ENCODE results near the gene CD8A.

CD8A gene

GRCh38 chr2:86760371-86760770, 30.3 kb downstream of the CD8A start:
- Histone ChIP-seq H2AFZ (ENCODE audit: low read depth, low read length) (no peak overlapping the region), H3K4me3 (ENCODE audit: low read depth in 1 of 2, low read length in 2 of 2) (no peak overlapping the region), H3K4me2 (ENCODE audit: insufficient read depth, low read length) (no peak overlapping the region), H4K20me1 (ENCODE audit: insufficient read depth, low read length) (peaks cover 11% of the 10 kb centered on the region; the same call in 1 of the 2 replicates), H3K27me3 (ENCODE audit: insufficient read depth, low read length, poor library complexity) (no peaks in the 10 kb centered on the region), H3K27ac (ENCODE audit: low read length) (no peak overlapping the region), H3K79me2 (ENCODE audit: insufficient read depth, low read length) (peaks cover 62% of the 10 kb centered on the region), H3K36me3 (ENCODE audit: insufficient read depth, low read length) (peaks cover 49% of the 10 kb centered on the region), H3K9me3 (ENCODE audit: insufficient read depth, low read length, severe bottlenecking) (no peaks in the 10 kb centered on the region), H3K4me1 (ENCODE audit: insufficient read depth, low read length) (no peaks in the 10 kb centered on the region), H3K9ac (ENCODE audit: low read depth, low read length) (no peak overlapping the region)
- ATAC-seq (ENCODE audit: insufficient read depth, low read depth) (no peak), DNase-seq (no peak)
- TF ChIP-seq EZH2 (IDR thresholded peaks at IDR 0.05; ENCODE audit: borderline replicate concordance, low read depth, low read length, severe bottlenecking) (no peak), CTCF (IDR thresholded peaks at IDR 0.05; ENCODE audit: borderline replicate concordance, extremely low read depth, low read length, poor library complexity, severe bottlenecking) (no peak)

GRCh38 chr2:86758405-86758804, 32.3 kb downstream of the CD8A start:
- Histone ChIP-seq H3K4me3 (ENCODE audit: low read depth in 1 of 2, low read length in 2 of 2) (no peak overlapping the region), H2AFZ (ENCODE audit: low read depth, low read length) (no peak overlapping the region), H3K27ac (ENCODE audit: low read length) (no peak overlapping the region), H3K9me3 (ENCODE audit: insufficient read depth, low read length, severe bottlenecking) (no peaks in the 10 kb centered on the region), H4K20me1 (ENCODE audit: insufficient read depth, low read length) (peaks cover 13% of the 10 kb centered on the region; the same call in 1 of the 2 replicates), H3K27me3 (ENCODE audit: insufficient read depth, low read length, poor library complexity) (no peaks in the 10 kb centered on the region), H3K9ac (ENCODE audit: low read depth, low read length) (no peak overlapping the region), H3K36me3 (ENCODE audit: insufficient read depth, low read length) (peaks cover 62% of the 10 kb centered on the region), H3K4me1 (ENCODE audit: insufficient read depth, low read length) (no peaks in the 10 kb centered on the region), H3K79me2 (ENCODE audit: insufficient read depth, low read length) (peaks cover 64% of the 10 kb centered on the region), H3K4me2 (ENCODE audit: insufficient read depth, low read length) (no peak overlapping the region)
- ATAC-seq (ENCODE audit: insufficient read depth, low read depth): no peak
- DNase-seq: no peak
- TF ChIP-seq EZH2 (IDR thresholded peaks at IDR 0.05; ENCODE audit: borderline replicate concordance, low read depth, low read length, severe bottlenecking) (no peak), CTCF (IDR thresholded peaks at IDR 0.05; ENCODE audit: borderline replicate concordance, extremely low read depth, low read length, poor library complexity, severe bottlenecking) (no peak)

- no peak for TF ChIP-seq CTCF (IDR thresholded peaks at IDR 0.05; ENCODE audit: borderline replicate concordance, extremely low read depth, low read length, poor library complexity, severe bottlenecking)
- no peak for TF ChIP-seq EZH2 (IDR thresholded peaks at IDR 0.05; ENCODE audit: borderline replicate concordance, low read depth, low read length, severe bottlenecking)
- H3K9me3 ChIP-seq (ENCODE audit: insufficient read depth, low read length, severe bottlenecking): peaks cover 3% of the 10 kb centered on the region
- no peak overlapping the region for H3K4me2 ChIP-seq (ENCODE audit: insufficient read depth, low read length)
- no peak overlapping the region for H3K4me3 ChIP-seq (ENCODE audit: low read depth in 1 of 2, low read length in 2 of 2)
- H3K36me3 ChIP-seq (ENCODE audit: insufficient read depth, low read length): peaks cover 90% of the 10 kb centered on the region
- peaks cover 8% of the 10 kb centered on the region; the same call in 1 of the 2 replicates for H4K20me1 ChIP-seq (ENCODE audit: insufficient read depth, low read length)
- no peaks in the 10 kb centered on the region for H3K27me3 ChIP-seq (ENCODE audit: insufficient read depth, low read length, poor library complexity)
- no peak overlapping the region for H2AFZ ChIP-seq (ENCODE audit: low read depth, low read length)
- no peak overlapping the region for H3K9ac ChIP-seq (ENCODE audit: low read depth, low read length)
- H3K4me1 ChIP-seq (ENCODE audit: insufficient read depth, low read length): no peaks in the 10 kb centered on the region
- no peak for DNase-seq
- no peak overlapping the region for H3K27ac ChIP-seq (ENCODE audit: low read length)
- H3K79me2 ChIP-seq (ENCODE audit: insufficient read depth, low read length): peaks cover 63% of the 10 kb centered on the region
- ATAC-seq (ENCODE audit: insufficient read depth, low read depth): no peak
Observed at GRCh38 chr2:86753606-86754005, 37.1 kb downstream of the CD8A start.

GRCh38 chr2:86752934-86753333, 37.8 kb downstream of the CD8A start:
- TF ChIP-seq EZH2 (IDR thresholded peaks at IDR 0.05; ENCODE audit: borderline replicate concordance, low read depth, low read length, severe bottlenecking): no peak
- no peak for TF ChIP-seq CTCF (IDR thresholded peaks at IDR 0.05; ENCODE audit: borderline replicate concordance, extremely low read depth, low read length, poor library complexity, severe bottlenecking)
- no peak for ATAC-seq (ENCODE audit: insufficient read depth, low read depth)
- Histone ChIP-seq H3K36me3 (ENCODE audit: insufficient read depth, low read length) (peaks cover 87% of the 10 kb centered on the region), H2AFZ (ENCODE audit: low read depth, low read length) (no peak overlapping the region), H3K4me2 (ENCODE audit: insufficient read depth, low read length) (no peak overlapping the region), H3K27me3 (ENCODE audit: insufficient read depth, low read length, poor library complexity) (no peaks in the 10 kb centered on the region), H3K4me3 (ENCODE audit: low read depth in 1 of 2, low read length in 2 of 2) (no peak overlapping the region), H3K9ac (ENCODE audit: low read depth, low read length) (no peak overlapping the region), H4K20me1 (ENCODE audit: insufficient read depth, low read length) (peaks cover 8% of the 10 kb centered on the region; the same call in 1 of the 2 replicates), H3K79me2 (ENCODE audit: insufficient read depth, low read length) (peaks cover 63% of the 10 kb centered on the region), H3K4me1 (ENCODE audit: insufficient read depth, low read length) (no peaks in the 10 kb centered on the region), H3K27ac (ENCODE audit: low read length) (no peak overlapping the region), H3K9me3 (ENCODE audit: insufficient read depth, low read length, severe bottlenecking) (peaks cover 3% of the 10 kb centered on the region)
- DNase-seq: no peak
